Ramos (cell line): Measurements from ENCODE around the gene SH3BP2.

Experiments
- in situ Hi-C: fragments of 300-500 bp; cut with MboI; formaldehyde crosslinking; loops from one replicate; pipeline ENCODE4 v1.14.3; 2022; ENCODE audit warnings: low sequenced_read_pairs; ENCODE audit not compliant: unreplicated experiment

SH3BP2 gene

GRCh38 chr4:2789793-2790582, 2.9 kb upstream of the SH3BP2 start:
- in situ Hi-C loops, result no loop called here

- in situ Hi-C loops, result no loop called here
These were observed 2.0 kb upstream of the SH3BP2 start for GRCh38 chr4:2790583-2791517.

GRCh38 chr4:2791518-2792395, 1.1 kb upstream of the SH3BP2 start:
- in situ Hi-C loops, result no loop called here

- in situ Hi-C loops, result no loop called here
These were observed 532 bp upstream of the SH3BP2 start for GRCh38 chr4:2792396-2792710.

- in situ Hi-C loops, result no loop called here
These were observed 951 bp downstream of the SH3BP2 start for GRCh38 chr4:2793586-2794485.

- in situ Hi-C loops, result no loop called here
These were observed 1.8 kb downstream of the SH3BP2 start for GRCh38 chr4:2794486-2795299.

- in situ Hi-C loops, result no loop called here
These were observed 2.5 kb downstream of the SH3BP2 start for GRCh38 chr4:2795300-2795892.

GRCh38 chr4:2795893-2796848, 3.3 kb downstream of the SH3BP2 start:
- in situ Hi-C loops, result no loop called here

GRCh38 chr4:2796849-2797544, 4.1 kb downstream of the SH3BP2 start:
- in situ Hi-C loops, result no loop called here

GRCh38 chr4:2797545-2798305, 4.8 kb downstream of the SH3BP2 start:
- in situ Hi-C loops, result no loop called here

GRCh38 chr4:2798399-2799223, 5.7 kb downstream of the SH3BP2 start:
- in situ Hi-C loops, result no loop called here

GRCh38 chr4:2799224-2799911, 6.5 kb downstream of the SH3BP2 start:
- in situ Hi-C loops, result no loop called here

GRCh38 chr4:2799971-2800690, 7.2 kb downstream of the SH3BP2 start:
- in situ Hi-C loops, result no loop called here
